ENCODE data around the gene TASOR.

DNA sequence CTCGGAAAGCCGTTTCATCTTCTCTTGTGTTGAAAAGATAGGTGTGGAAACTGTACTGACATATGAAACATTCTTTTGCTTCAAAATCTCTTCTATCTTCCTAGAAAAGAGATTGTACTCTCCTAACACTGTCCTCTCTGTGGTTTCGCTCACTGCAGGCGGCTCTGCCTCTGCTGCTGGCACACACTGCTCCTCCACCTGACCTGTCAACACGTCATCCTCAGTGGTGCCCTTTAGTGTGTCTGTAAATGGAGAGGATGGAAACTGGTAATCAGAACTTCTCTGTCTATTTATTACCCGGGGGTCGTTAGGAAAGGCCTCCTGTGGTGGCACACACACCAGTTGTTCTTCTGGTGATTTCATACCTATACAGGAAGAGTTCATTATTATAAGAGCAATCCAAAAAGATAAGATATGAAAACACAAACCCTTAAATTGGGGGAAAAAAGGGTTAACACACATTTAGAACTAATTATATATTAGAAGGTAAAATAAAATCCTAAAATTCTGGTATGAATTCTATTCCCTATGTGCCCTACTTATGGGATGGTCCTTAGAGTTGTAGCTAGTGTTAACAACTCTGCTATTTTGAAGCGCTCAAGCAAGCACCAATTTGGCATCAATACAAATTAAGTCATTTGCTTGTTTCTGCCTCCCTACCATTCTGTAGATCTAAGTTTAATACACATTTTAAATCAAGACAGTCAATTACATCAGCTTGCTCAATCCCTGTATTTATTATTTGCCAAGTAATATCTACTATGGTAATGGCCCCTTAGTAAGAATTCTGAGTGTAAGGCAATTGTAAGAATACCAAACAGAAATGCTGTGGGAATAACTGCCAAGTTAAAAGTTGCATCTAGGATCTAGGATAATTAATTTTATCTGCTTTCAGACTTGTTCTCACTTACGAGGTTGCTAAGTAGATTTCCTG is 49.2 kb downstream of the TASOR start:
- TF ChIP-seq POLR2A (IDR thresholded peaks at IDR 0.05) (no peak), CTCF (IDR thresholded peaks at IDR 0.05) (no peak)

Measured in gastroesophageal sphincter (tissue), 3 donors.